ENCODE measurements around the gene MRPL43. TPM values are rescaled to one million over a fixed set of nuclear protein-coding genes. Genes with fewer than 3 reads are reported as not detected.

The MRPL43 gene
- total RNA-seq, 1 experiment from 2014 or later = 91.3 TPM

DNA sequence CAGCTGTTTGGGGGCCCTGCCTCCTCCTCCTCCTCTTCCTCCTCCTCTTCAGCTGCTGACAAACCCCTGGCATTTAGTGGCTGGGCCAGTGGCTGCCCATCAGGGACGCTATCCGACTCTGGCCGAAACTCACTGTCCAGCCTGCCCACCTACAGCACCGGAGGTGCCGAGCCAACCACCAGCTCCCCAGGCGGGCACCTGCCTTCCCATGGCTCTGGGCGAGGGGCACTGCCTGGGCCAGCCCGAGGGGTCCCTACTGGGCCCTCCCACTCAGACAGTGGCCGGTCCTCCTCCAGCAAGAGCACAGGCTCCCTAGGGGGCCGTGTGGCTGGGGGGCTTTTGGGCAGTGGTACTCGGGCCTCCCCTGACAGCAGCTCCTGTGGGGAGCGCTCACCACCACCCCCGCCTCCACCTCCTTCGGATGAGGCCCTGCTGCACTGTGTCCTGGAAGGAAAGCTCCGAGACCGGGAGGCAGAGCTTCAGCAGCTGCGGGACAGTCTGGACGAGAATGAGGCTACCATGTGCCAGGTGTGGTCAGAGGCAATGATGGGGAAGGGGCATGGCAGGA is 16.4 kb upstream of the MRPL43 start:
- TF ChIP-seq JAZF1 (CRISPR knock-in tag; IDR thresholded peaks at IDR 0.05) (no peak), ZNF423 (CRISPR knock-in tag; IDR thresholded peaks at IDR 0.05) (no peak), ELF4 (CRISPR knock-in tag; IDR thresholded peaks at IDR 0.05; ENCODE audit: low read depth) (no peak), IRF2 (CRISPR knock-in tag; IDR thresholded peaks at IDR 0.05; ENCODE audit: borderline replicate concordance, low read depth) (no peak), FOXP1 (CRISPR knock-in tag; IDR thresholded peaks at IDR 0.05; ENCODE audit: borderline replicate concordance) (no peak), NR2C2 (CRISPR knock-in tag; IDR thresholded peaks at IDR 0.05) (no peak), KAT7 (CRISPR knock-in tag; IDR thresholded peaks at IDR 0.05; ENCODE audit: borderline replicate concordance) (no peak), ZMAT4 (CRISPR knock-in tag; IDR thresholded peaks at IDR 0.05) (no peak), SP1 (CRISPR knock-in tag; conservative IDR thresholded peaks at IDR 0.05) (no peak), ZNF138 (CRISPR knock-in tag; conservative IDR thresholded peaks at IDR 0.05) (no peak), NFATC4 (CRISPR knock-in tag; IDR thresholded peaks at IDR 0.05) (no peak), TCF7 (CRISPR knock-in tag; IDR thresholded peaks at IDR 0.05; ENCODE audit: low read depth) (no peak), IRF1 (CRISPR knock-in tag; IDR thresholded peaks at IDR 0.05) (no peak), ESRRA (CRISPR knock-in tag; IDR thresholded peaks at IDR 0.05; ENCODE audit: borderline replicate concordance) (no peak), ZNF317 (CRISPR knock-in tag; IDR thresholded peaks at IDR 0.05; ENCODE audit: borderline replicate concordance, low read depth) (no peak), ZNF512 (CRISPR knock-in tag; IDR thresholded peaks at IDR 0.05; ENCODE audit: borderline replicate concordance) (no peak), JUN (CRISPR knock-in tag; IDR thresholded peaks at IDR 0.05) (no peak)
- TF ChIP-seq, protein P1, sequence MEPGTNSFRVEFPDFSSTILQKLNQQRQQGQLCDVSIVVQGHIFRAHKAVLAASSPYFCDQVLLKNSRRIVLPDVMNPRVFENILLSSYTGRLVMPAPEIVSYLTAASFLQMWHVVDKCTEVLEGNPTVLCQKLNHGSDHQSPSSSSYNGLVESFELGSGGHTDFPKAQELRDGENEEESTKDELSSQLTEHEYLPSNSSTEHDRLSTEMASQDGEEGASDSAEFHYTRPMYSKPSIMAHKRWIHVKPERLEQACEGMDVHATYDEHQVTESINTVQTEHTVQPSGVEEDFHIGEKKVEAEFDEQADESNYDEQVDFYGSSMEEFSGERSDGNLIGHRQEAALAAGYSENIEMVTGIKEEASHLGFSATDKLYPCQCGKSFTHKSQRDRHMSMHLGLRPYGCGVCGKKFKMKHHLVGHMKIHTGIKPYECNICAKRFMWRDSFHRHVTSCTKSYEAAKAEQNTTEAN (CRISPR knock-in tag; IDR thresholded peaks at IDR 0.05) = no peak
- H3K27ac Mint-ChIP-seq = no peak overlapping the region

DNA sequence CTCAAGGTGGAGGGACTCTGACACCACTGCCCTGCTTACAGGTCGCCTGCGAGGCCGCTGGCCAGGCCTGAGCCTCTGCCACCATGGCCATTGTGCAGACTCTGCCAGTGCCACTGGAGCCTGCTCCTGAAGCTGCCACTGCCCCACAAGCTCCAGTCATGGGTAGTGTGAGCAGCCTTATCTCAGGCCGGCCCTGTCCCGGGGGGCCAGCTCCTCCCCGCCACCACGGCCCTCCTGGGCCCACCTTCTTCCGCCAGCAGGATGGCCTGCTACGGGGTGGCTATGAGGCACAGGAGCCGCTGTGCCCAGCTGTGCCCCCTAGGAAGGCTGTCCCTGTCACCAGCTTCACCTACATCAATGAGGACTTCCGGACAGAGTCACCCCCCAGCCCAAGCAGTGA is 15.2 kb upstream of the MRPL43 start:
- Mint-ChIP-seq H3K27me3 (ENCODE audit: low read depth) (no peaks in the 10 kb centered on the region), H3K4me3 (no peak overlapping the region), H3K9me3 (no peaks in the 10 kb centered on the region), H3K4me1 (peaks cover 16% of the 10 kb centered on the region), H3K36me3 (peaks cover 13% of the 10 kb centered on the region), H3K27ac (no peak overlapping the region)
- TF ChIP-seq EMX1 (CRISPR knock-in tag; IDR thresholded peaks at IDR 0.05) = no peak
- no peak for TF ChIP-seq PRRX2 (CRISPR knock-in tag; IDR thresholded peaks at IDR 0.05)
- no peak for TF ChIP-seq ERG (CRISPR knock-in tag; IDR thresholded peaks at IDR 0.05)
- no peak for TF ChIP-seq AFF4 (CRISPR knock-in tag; IDR thresholded peaks at IDR 0.05; ENCODE audit: borderline replicate concordance)
- CTCF ChIA-PET = interaction anchor here (1.1 to 13.4 kb wide), 3 partner anchors 7 to 33 kb away, joined by 3 to 277 read pairs (median 273); partner anchors contain the start of gene SEMA4G
- ATAC-seq (no peak), DNase-seq (ENCODE audit: low spot score) (no peak)
- POLR2A ChIA-PET = no interaction called here

More for the DNA sequence above, 16.4 kb upstream of the MRPL43 start:
- DNase-seq (ENCODE audit: low spot score) = no peak
- ATAC-seq = no peak
- peaks cover 16% of the 10 kb centered on the region for H3K4me1 Mint-ChIP-seq
- no peak overlapping the region for H3K4me3 Mint-ChIP-seq
- peaks cover 13% of the 10 kb centered on the region for H3K36me3 Mint-ChIP-seq
- ChIA-PET POLR2A (no interaction called here), CTCF (interaction anchor here (1.0 to 13.4 kb wide), 7 partner anchors 5 to 69 kb away, joined by 3 to 277 read pairs (median 4); partner anchors contain the start of gene SEMA4G)
- no peaks in the 10 kb centered on the region for H3K27me3 Mint-ChIP-seq (ENCODE audit: low read depth)
- H3K9me3 Mint-ChIP-seq = no peaks in the 10 kb centered on the region
